Left hindlimb (tissue), 1 donor: ENCODE measurements around the gene OTOG.

ENCODE experiments used
- DNase-seq: peaks from one replicate; pipeline ENCODE4 v3.0.0-alpha.2; 2018

OTOG gene

GRCh38 chr11:17653611-17654010 is 106.6 kb downstream of the OTOG start:
- peak; percentile 88 for DNase-seq

GRCh38 chr11:17655682-17656081 is 108.6 kb downstream of the OTOG start:
- no peak for DNase-seq

GRCh38 chr11:17658211-17658610 is 111.2 kb downstream of the OTOG start:
- no peak for DNase-seq

- DNase-seq, result no peak
Measured at GRCh38 chr11:17668166-17668565, 121.1 kb downstream of the OTOG start.

- no peak for DNase-seq
Measured at GRCh38 chr11:17672469-17672868, 125.4 kb downstream of the OTOG start.

- DNase-seq, result no peak
Measured at GRCh38 chr11:17673951-17674350, 126.9 kb downstream of the OTOG start.

- no peak for DNase-seq
Measured at GRCh38 chr11:17682848-17683247, 135.8 kb downstream of the OTOG start.

- no peak for DNase-seq
Measured at GRCh38 chr11:17683377-17684161, 136.5 kb downstream of the OTOG start.

- no peak for DNase-seq
Measured at GRCh38 chr11:17684550-17684949, 137.5 kb downstream of the OTOG start.

- DNase-seq, result no peak
Measured at GRCh38 chr11:17686231-17686980, 139.3 kb downstream of the OTOG start.

GRCh38 chr11:17687946-17688670 is 141.0 kb downstream of the OTOG start:
- peak; percentile 61 for DNase-seq

- DNase-seq, result no peak
Measured at GRCh38 chr11:17691550-17691949, 144.5 kb downstream of the OTOG start.

GRCh38 chr11:17691976-17692375 is 144.9 kb downstream of the OTOG start:
- DNase-seq, result no peak

GRCh38 chr11:17692931-17693330 is 145.9 kb downstream of the OTOG start:
- DNase-seq, result no peak

- no peak for DNase-seq
Measured at GRCh38 chr11:17693531-17693930, 146.5 kb downstream of the OTOG start.

GRCh38 chr11:17694494-17695110 is 147.5 kb downstream of the OTOG start:
- no peak for DNase-seq

- DNase-seq, result no peak
Measured at GRCh38 chr11:17695454-17696441, 148.7 kb downstream of the OTOG start.

GRCh38 chr11:17696741-17697140 is 149.7 kb downstream of the OTOG start:
- DNase-seq, result no peak
